ENCODE measurements around the gene ZNF846. TPM values are rescaled to one million over a fixed set of nuclear protein-coding genes. Genes with fewer than 3 reads are reported as not detected.

ZNF846 gene
- total and polyA plus RNA-seq, 10 of the 15 experiments (the other 5 are each of a cell fraction or from before 2014, with no cell fraction given) = 0.64 to 4.1 (median 1.6) TPM

GRCh38 chr19:9768175-9769112 lies at the start of gene ZNF846 (continued):
- peak; percentile 47 for TF ChIP-seq SP1 (IDR thresholded peaks at IDR 0.05; ENCODE audit: low read depth, low read length)
- peak; percentile 12; the same call in 1 of the 2 replicates for TF ChIP-seq TCF7 (IDR thresholded peaks at IDR 0.05; ENCODE audit: borderline replicate concordance)
- no peak for TF ChIP-seq NFXL1 (IDR thresholded peaks at IDR 0.05; ENCODE audit: borderline replicate concordance)
- peak; percentile 57 for TF ChIP-seq ATF7 (IDR thresholded peaks at IDR 0.05; ENCODE audit: low read depth)
- peak; percentile 59; the same call in 1 of the 2 replicates for TF ChIP-seq MXI1 (IDR thresholded peaks at IDR 0.05; ENCODE audit: low read depth, low read length)
- TF ChIP-seq SMC3 (IDR thresholded peaks at IDR 0.05; ENCODE audit: borderline replicate concordance, low read length) = no peak
- TF ChIP-seq SREBF2 (IDR thresholded peaks at IDR 0.05; ENCODE audit: low read length) = peak; percentile 50
- TF ChIP-seq CREB1 (IDR thresholded peaks at IDR 0.05; ENCODE audit: low read depth) = peak; percentile 86
- peak; percentile 62; the same call in 1 of the 3 replicates for TF ChIP-seq POU2F2 (IDR thresholded peaks at IDR 0.05; ENCODE audit: borderline replicate concordance, low read depth, low read length)
- no peak for TF ChIP-seq RAD51 (IDR thresholded peaks at IDR 0.05)
- TF ChIP-seq POLR2AphosphoS2 (IDR thresholded peaks at IDR 0.05; ENCODE audit: low read depth, low read length) = no peak
- 0 out of 2 replicates have a peak, but pooled peaks have one; percentile 51 for TF ChIP-seq EED (IDR thresholded peaks at IDR 0.05; ENCODE audit: low read depth)
- TF ChIP-seq MLLT1 (IDR thresholded peaks at IDR 0.05) = peak; percentile 85
- TF ChIP-seq E2F8 (IDR thresholded peaks at IDR 0.05; ENCODE audit: low read depth, partially characterized antibody) = peak; percentile 78
- TF ChIP-seq TBL1XR1 (IDR thresholded peaks at IDR 0.05; ENCODE audit: low read depth, low read length) = peak; percentile 77
- TF ChIP-seq ZBTB11 (CRISPR knock-in tag; IDR thresholded peaks at IDR 0.05) = peak; percentile 87
- peak; percentile 29 for TF ChIP-seq RELA (IDR thresholded peaks at IDR 0.05; ENCODE audit: borderline replicate concordance, partially characterized antibody)
- TF ChIP-seq MAX (IDR thresholded peaks at IDR 0.05; ENCODE audit: low read depth, low read length) = peak; percentile 46; the same call in 1 of the 2 replicates
- no peak for TF ChIP-seq ZNF24 (IDR thresholded peaks at IDR 0.05)

All from GM12878 (cell line).